Measurements from ENCODE around the gene NANOS3.
"Not testable (repeated sequence)": the region's sequence is repeated elsewhere in the genome, so short reads cannot be mapped to it uniquely, and the experiment has no call there.

The NANOS3 gene

DNA sequence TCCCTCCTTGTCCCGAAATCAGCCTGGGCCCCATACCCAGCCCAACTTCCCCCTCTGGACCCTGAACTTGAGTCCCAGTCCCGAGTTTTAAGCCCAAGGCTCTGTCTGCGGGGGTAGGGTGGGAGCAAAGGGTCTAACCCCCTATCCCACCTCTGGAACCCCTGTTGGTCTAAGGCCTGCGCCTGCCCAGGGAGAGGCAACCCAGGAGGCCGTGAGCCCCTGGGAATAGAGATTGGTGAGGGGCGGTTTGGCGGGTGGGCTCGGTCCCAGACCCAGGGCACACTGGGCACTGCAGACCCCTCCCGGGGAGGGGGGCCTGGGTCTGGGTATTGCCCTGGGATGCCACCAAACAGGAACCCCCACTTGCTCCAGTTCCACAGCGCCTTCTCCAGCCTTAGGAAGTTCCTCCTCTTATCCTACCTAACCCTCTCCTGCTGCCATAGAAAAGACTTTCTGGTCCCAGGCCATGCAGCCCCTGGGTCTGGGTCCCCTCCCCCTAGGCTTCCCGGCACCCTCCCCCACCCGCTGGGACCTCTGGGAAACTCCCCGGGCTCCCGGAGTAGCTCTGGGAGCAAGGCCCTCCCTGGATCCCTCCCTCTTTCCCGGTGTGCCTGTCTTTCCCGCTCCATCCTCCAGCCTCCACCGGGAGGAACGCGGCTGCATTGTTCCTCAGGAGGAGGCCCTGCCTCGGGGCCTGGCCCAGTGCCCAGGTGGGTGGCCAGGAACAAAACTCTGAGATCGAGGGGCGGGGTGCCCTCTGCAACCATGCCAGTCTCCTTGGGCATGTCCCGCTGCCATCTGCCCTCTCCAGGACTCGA, 33.6 kb upstream of the NANOS3 start:
- no peak for DNase-seq

DNA sequence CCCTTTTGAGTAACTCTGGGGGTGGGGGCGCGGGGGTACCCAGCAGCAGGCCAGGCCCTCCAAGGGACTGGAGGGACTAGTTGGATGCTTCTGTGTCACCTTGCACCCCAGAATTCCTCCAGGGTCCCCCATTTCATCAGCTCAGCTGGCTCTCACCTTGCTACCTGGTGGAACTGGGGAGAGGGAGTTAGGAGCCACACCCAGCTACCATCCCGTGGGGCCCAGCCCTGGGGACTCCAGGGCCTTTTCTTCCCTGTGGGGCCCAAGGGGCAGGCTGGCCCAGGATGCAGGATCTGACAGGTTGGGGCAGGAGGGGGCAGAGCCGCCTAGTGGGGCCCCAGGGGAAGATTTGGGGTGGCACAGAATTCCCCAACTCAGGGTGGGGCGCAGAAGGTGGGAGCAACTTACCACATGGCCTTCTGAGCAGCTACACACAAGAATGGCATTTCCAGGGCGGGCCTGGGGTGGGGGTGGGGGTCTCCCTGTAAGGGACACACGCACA, 32.8 kb upstream of the NANOS3 start:
- DNase-seq, result no peak

GRCh38 chr19:13846557-13847406, 30.2 kb upstream of the NANOS3 start:
- peak; percentile 95 for DNase-seq

DNA sequence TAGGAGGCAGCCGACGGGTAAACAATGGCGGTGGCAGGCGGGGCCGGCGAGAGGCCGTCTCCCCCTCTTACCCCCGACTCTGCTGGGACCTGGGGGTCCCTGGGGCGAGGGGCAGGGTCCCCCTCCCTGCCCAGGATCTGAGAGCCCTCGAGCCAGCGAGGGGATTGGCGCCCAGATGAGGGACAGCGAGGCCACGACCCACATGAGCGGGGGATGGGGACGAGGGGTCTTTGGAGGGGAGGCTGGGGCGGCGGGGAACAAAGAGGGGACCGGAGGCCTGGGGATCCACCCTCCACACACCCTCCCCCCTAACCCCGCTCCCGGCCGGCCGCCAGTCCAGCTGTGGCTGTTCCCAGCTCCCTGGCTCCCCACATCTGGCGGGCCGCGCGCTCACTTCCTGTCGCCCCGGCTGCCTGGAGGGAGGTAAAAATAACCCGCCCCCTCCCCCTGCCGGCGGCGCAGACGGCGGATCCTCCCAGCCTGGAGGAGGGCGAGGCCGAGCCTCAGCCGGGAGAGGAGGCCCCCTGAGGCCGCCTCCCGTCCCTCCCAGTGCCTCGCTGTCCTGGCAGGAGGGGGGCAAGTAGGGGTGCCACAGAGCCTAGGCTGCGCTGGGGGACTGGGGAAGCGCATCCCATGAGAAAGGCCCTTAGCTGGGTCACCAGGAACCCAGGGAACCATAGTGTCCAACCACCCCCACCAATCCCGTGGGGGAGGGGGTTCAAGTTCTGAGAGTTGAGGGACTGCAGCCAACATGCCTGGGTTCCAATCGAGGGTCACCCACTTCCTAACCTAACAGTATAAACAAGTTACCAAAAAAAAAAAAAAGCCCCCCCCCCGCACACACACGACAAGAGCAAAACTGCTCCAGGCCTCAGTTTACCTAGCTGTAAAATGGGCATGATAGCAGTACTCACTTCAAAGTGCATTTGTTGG, 29.3 kb upstream of the NANOS3 start:
- peak; percentile 89 for DNase-seq

- DNase-seq, result no peak
Observed at GRCh38 chr19:13848340-13848677, 28.6 kb upstream of the NANOS3 start.

DNA sequence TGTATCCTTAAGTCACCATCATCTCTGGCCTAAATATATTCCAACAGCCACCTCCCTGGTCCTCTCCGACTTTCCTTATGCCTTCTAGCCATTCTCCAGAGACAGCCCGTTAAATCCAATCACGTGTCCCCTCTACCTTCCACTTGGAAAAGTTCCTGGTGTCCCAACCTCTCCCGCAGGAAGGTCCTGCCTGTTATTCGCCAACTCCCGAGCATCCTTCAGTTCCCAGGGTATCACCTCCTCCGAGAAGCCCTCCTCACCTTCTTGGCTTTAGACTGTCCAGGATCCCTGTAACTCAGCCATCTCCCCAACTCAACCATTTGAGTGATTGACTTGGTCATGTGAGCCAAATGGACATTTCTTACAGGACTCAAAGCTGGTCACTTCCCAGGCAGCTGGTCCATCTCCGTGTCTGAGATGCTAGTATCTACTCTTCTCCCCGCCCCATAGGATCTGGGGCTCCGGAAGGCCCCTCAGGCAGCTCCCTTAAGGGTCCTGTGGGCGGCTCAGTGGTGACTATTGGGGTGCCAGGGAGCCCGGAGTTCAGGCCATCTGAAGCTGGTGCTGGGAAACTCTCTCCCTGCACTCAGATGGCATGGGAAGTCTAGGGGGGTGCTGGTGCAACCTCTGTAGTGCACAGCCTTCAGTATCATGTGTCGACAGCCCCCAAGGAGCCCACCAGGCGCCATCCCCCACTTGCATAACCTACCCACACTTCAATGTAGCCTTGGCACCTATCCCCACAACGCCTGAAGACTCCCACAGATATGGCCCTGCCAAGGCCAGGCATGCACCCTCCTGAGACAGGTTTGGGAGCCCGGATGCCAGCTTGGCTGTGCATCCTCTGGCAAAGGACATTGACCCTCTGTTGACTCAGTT, 27.9 kb upstream of the NANOS3 start:
- DNase-seq, result no peak

- DNase-seq, result peak; percentile 79
Observed at GRCh38 chr19:13849991-13850909, 26.7 kb upstream of the NANOS3 start.

DNA sequence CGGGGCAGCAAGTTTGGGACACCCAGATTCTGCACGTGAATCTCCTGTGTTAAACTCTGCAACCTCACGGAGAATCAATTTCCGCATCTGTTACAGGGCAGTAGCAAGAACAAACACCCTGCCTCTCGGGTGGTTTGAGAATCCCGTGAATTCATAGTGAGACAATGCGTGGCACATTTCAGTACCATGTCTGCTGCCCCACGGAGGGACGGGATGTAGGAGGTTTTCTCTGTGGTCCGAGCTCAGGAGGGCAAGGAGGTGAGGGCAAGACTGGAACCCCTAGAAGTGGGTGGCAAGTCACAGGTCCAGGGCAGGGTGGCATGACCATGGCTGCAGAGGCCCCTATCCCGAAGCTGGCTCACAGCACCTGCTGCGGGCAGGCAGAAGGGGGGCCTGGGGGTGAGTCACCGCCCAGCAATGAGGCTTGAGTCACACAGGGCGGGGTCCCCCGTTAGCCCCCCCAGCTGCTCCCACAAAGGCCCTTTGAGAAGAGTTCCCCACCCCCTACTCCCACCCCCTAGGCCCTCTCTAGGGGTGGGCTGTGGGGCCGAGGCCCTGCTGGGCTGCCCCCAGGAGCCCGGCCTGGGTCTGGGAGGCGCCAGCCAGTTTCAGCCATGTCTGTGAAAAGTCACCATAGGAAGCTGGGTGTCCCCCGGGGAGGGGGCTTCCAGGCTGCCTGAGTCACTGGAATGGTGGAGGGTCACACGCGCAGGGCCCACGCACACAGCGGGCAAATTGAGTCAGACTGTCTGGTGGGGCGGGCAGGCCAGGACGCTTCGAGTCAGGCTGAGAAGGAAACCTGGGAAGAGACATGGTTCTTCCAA, 25.8 kb upstream of the NANOS3 start:
- peak; percentile 54 for DNase-seq

DNA sequence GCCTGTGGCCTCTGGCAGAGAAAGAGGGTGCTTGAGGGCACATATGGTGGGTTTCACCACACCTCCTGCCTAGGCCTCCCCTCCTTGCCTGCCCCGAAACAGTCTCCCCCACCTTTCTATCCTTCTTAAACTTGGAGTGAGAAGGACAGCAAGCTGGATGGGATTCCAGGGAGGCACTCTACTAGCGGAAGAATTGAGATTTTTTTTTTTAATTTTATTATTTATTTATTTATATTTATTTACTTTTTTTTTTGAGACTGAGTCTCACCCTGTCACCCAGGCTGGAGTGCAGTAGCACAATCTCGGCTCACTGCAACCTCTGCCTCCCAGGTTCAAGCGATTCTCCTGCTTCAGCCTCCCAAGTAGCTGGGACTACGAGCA, 25.2 kb upstream of the NANOS3 start:
- DNase-seq, result not testable (repeated sequence)

GRCh38 chr19:13852171-13852707, 24.7 kb upstream of the NANOS3 start:
- DNase-seq, result not testable (repeated sequence)

DNA sequence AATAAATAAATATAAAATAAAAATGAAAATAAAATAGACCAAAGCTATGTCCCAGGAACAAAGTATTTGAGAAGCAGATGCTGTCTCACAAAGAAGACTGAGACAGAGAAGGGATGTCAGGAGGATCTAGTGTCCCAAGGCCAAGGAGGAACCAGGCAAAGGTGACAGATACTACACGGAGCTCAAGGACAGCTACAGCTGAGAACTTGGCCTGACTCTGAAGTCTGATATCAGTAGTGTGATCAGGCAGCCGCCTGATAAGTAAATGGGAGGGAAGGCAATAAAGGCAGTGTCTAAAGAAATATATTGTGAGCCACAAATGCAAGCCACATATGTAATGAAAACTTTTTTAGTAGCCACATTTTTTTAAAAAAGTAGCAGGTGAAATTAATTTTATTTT, 20.4 kb upstream of the NANOS3 start:
- no peak for DNase-seq

DNA sequence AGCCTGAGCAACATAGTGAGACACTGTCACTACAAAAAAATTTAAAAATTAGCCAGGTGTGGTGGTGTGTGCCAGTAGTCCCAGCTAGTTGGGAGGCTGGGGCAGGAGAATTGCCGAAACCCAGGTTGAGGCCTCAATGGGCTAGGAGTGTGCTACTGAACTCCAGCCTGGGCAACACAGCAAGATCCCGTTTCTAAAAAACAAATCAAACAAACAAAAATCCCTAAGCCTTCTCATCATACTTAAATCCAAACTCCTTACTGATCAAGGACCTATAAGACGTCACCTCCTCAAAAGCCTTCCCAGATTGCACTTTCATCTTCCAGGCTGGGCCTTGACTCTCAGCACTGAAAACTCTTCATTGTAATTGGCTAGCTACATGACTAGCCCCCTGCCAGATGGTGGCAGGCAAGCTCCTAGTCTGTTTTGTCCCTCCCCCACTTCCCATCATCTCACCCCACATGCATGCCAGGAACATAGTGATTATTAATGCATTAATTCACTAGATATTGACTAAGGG, 17.5 kb upstream of the NANOS3 start:
- no peak for DNase-seq

- no peak for DNase-seq
Observed at GRCh38 chr19:13860679-13861391, 16.1 kb upstream of the NANOS3 start.

DNA sequence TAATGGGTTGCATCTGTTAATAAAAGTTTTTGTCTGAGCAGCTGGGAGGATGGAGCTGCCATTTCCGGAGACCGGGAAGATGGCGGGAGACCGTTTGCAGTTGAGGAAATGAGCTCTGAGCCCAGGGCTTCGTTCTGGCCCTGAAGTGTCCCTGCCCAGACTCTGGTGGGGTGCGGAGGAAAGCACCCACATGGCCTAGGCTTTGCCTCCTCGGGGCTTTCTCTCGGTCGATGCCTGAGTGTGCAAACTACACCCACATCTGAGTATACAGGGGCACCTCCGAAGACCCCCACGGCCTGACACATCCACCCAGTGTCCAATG, 15.6 kb upstream of the NANOS3 start:
- DNase-seq, result no peak

GRCh38 chr19:13861714-13862531, 15.0 kb upstream of the NANOS3 start:
- peak; percentile 91 for DNase-seq

DNA sequence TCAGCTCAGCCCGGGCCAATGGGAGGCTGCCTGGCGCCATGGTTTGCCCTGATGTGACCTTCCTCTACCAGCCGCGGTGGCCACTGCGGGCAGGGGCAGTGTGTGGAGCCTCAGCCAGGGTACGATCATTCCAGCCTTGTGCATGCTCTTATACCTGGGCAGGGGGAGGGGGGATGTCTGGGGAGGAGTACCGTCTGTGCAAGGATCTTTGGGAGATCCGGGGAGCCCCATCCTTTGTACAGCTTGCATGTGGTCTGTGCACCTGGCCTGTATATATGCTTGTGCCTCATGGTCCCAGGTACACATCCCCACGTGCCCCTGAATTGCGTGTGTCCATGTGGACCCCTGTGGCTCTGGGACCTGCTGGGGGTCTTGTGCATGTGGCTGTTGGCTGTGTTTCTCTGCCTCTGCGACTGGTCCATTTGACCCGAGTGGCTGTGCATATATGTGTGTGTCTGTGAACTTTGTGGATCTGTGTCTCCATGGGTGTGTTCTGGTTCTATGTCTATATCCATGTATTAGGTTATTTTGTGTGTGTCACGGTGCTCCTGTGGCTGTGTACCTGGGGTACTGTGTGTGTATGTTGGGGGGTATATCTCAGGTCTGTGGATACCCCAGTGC, 12.8 kb upstream of the NANOS3 start:
- no peak for DNase-seq
